DND-41 (cell line): ENCODE data around the gene XIRP2.

Experiments used
- ATAC-seq: fragments of 200-7000 bp; cut with Tn5 transposase; 3 replicates; pipeline ENCODE4 v1.9.1; 2021; ENCODE audit warnings: low read depth; ENCODE audit not compliant: insufficient read depth
- DNase-seq: peaks from one replicate; pipeline ENCODE4 v3.0.0-alpha.2; 2020
- H2AFZ ChIP-seq: 2 replicates; pipeline ENCODE4 v1.6.0; 2012; ENCODE audit warnings: low read depth, low read length
- H3K27ac ChIP-seq: 2 replicates; pipeline ENCODE4 v1.5.1; 2012; ENCODE audit warnings: low read length, inconsistent platforms
- H3K27me3 ChIP-seq: fragments of 200-600 bp; sonication (generic); 2 replicates; pipeline ENCODE4 v1.6.0; 2012; ENCODE audit warnings: low read length, mild to moderate bottlenecking, inconsistent platforms; ENCODE audit not compliant: insufficient read depth, poor library complexity
- H3K36me3 ChIP-seq: 2 replicates; pipeline ENCODE4 v1.5.1; 2012; ENCODE audit warnings: low read length, inconsistent platforms; ENCODE audit not compliant: insufficient read depth
- H3K4me1 ChIP-seq: 2 replicates; pipeline ENCODE4 v1.5.1; 2012; ENCODE audit warnings: mild to moderate bottlenecking, low read length; ENCODE audit not compliant: insufficient read depth
- H3K4me2 ChIP-seq: 2 replicates; pipeline ENCODE4 v1.6.0; 2012; ENCODE audit warnings: mild to moderate bottlenecking, moderate library complexity, low read length, inconsistent platforms; ENCODE audit not compliant: insufficient read depth
- H3K4me3 ChIP-seq, 2 experiments: fragments of 200-600 bp in 1 of 2; shearing (Covaris generic) in 1 of 2; 2 replicates each; pipeline ENCODE4 v1.5.1; 2012 to 2016; ENCODE audit warnings: inconsistent platforms in 2 of 2, low read length in 2 of 2, mild to moderate bottlenecking in 2 of 2, low read depth in 1 of 2, moderate library complexity in 1 of 2
- H3K79me2 ChIP-seq: 2 replicates; pipeline ENCODE4 v1.6.0; 2012; ENCODE audit warnings: low read length, inconsistent platforms; ENCODE audit not compliant: insufficient read depth
- H3K9ac ChIP-seq: 2 replicates; pipeline ENCODE4 v1.6.0; 2012; ENCODE audit warnings: low read depth, mild to moderate bottlenecking, inconsistent platforms, low read length, moderate library complexity
- H3K9me3 ChIP-seq: 2 replicates; pipeline ENCODE4 v1.5.1; 2012; ENCODE audit warnings: low read length, moderate library complexity, mild to moderate bottlenecking, inconsistent platforms; ENCODE audit not compliant: insufficient read depth, severe bottlenecking
- H4K20me1 ChIP-seq: 2 replicates; pipeline ENCODE4 v1.6.0; 2012; ENCODE audit warnings: low read length; ENCODE audit not compliant: insufficient read depth
- CTCF ChIP-seq: IDR thresholded peaks from 2 replicates; pipeline ENCODE4 v1.5.1; 2012; ENCODE audit warnings: borderline replicate concordance, low read length, moderate library complexity, mild to moderate bottlenecking; ENCODE audit not compliant: poor library complexity, severe bottlenecking; ENCODE audit errors: extremely low read depth
- EZH2 ChIP-seq: IDR thresholded peaks from 3 replicates; pipeline ENCODE4 v1.6.1; 2012; ENCODE audit warnings: borderline replicate concordance, low read depth, mild to moderate bottlenecking, moderate library complexity, low read length, inconsistent platforms; ENCODE audit not compliant: severe bottlenecking

Gene XIRP2

GRCh38 chr2:167001165-167001564 is 112.9 kb downstream of the XIRP2 start:
- Histone ChIP-seq H3K9me3 (no peaks in the 10 kb centered on the region), H3K9ac (no peak overlapping the region), H3K36me3 (no peaks in the 10 kb centered on the region), H2AFZ (no peak overlapping the region), H4K20me1 (no peaks in the 10 kb centered on the region), H3K27ac (no peak overlapping the region), H3K4me2 (no peak overlapping the region), H3K4me3 (no peak overlapping the region), H3K27me3 (no peaks in the 10 kb centered on the region), H3K79me2 (no peaks in the 10 kb centered on the region), H3K4me1 (no peaks in the 10 kb centered on the region)
- ATAC-seq, result no peak
- TF ChIP-seq CTCF (no peak), EZH2 (no peak)
- DNase-seq, result no peak

GRCh38 chr2:167005096-167005495 is 116.8 kb downstream of the XIRP2 start:
- Histone ChIP-seq H3K4me2 (no peak overlapping the region), H3K9me3 (no peaks in the 10 kb centered on the region), H3K36me3 (no peaks in the 10 kb centered on the region), H2AFZ (no peak overlapping the region), H3K4me3 (no peak overlapping the region), H3K79me2 (no peaks in the 10 kb centered on the region), H3K4me1 (no peaks in the 10 kb centered on the region), H3K27me3 (no peaks in the 10 kb centered on the region), H3K9ac (no peak overlapping the region), H4K20me1 (no peaks in the 10 kb centered on the region), H3K27ac (no peak overlapping the region)
- TF ChIP-seq CTCF (no peak), EZH2 (no peak)
- DNase-seq (no peak), ATAC-seq (no peak)

- Histone ChIP-seq H3K9me3 (no peaks in the 10 kb centered on the region), H3K4me3 (no peak overlapping the region), H2AFZ (no peak overlapping the region), H3K27me3 (no peaks in the 10 kb centered on the region), H3K27ac (no peak overlapping the region), H3K9ac (no peak overlapping the region), H3K79me2 (no peaks in the 10 kb centered on the region), H4K20me1 (no peaks in the 10 kb centered on the region), H3K4me1 (no peaks in the 10 kb centered on the region), H3K36me3 (no peaks in the 10 kb centered on the region), H3K4me2 (no peak overlapping the region)
- DNase-seq, result no peak
- ATAC-seq, result no peak
- TF ChIP-seq CTCF, result no peak
- TF ChIP-seq EZH2, result no peak
These were observed 124.9 kb downstream of the XIRP2 start for GRCh38 chr2:167013227-167013626.

DNA sequence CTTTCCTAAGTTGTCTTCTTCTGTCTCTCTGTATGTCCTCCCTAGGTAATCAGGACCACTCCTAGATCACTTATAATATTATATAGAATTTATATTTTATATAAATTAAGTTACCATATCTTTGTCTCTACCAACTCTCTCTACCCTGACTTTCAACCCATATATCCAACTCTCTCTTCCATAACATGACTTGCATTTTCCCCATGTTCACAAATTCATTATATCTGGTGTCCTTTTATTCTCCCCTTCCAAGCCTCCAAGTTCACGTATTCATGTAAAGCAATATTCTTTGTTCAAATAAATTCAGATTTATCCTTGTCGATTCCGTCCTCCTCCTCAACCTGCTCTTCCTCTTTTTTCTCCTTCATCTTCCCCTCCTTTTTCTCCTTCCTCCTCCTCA is 127.5 kb downstream of the XIRP2 start:
- Histone ChIP-seq H3K9me3 (no peaks in the 10 kb centered on the region), H3K9ac (no peak overlapping the region), H3K4me3 (no peak overlapping the region), H3K4me2 (no peak overlapping the region), H3K27me3 (no peaks in the 10 kb centered on the region), H3K27ac (no peak overlapping the region), H4K20me1 (no peaks in the 10 kb centered on the region), H3K36me3 (no peaks in the 10 kb centered on the region), H2AFZ (no peak overlapping the region), H3K79me2 (no peaks in the 10 kb centered on the region), H3K4me1 (no peaks in the 10 kb centered on the region)
- TF ChIP-seq CTCF, result no peak
- TF ChIP-seq EZH2, result no peak
- DNase-seq (no peak), ATAC-seq (no peak)
